Keratinocyte (primary cell): ENCODE data around the gene MRTO4. TPM values are rescaled to one million over a fixed set of nuclear protein-coding genes. Genes with fewer than 3 reads are reported as not detected.

Experiments used
- DNase-seq: peaks from one replicate; pipeline ENCODE4 v3.0.0-alpha.2; 2011; ENCODE audit warnings: low read depth, missing footprints, low spot score
- FAIRE-seq: peaks from 2 replicates; lab custom pipeline; 2011; peaks lifted over from hg19 to GRCh38; lab: Jason Lieb, UNC
- H2AFZ ChIP-seq: 2 replicates; pipeline ENCODE4 v1.6.0; 2012; ENCODE audit warnings: low read length, control low read depth, inconsistent platforms; ENCODE audit not compliant: control insufficient read depth
- H3K27ac ChIP-seq: 2 replicates; pipeline ENCODE4 v1.5.1; 2011; ENCODE audit warnings: low read length; ENCODE audit not compliant: control insufficient read depth, insufficient read depth
- H3K27me3 ChIP-seq: 3 replicates; pipeline ENCODE4 v1.6.0; 2011; ENCODE audit warnings: low read length; ENCODE audit not compliant: control insufficient read depth, insufficient read depth; ENCODE audit errors: extremely low read depth
- H3K36me3 ChIP-seq, 2 experiments: 2 replicates in 1 of 2; 3 replicates in 1 of 2; pipeline ENCODE4 v1.5.1; 2011; ENCODE audit warnings: low read length in 2 of 2, mild to moderate bottlenecking in 1 of 2; ENCODE audit not compliant: control insufficient read depth in 2 of 2, insufficient read depth in 2 of 2; ENCODE audit errors: extremely low read depth in 1 of 2
- H3K4me1 ChIP-seq: 3 replicates; pipeline ENCODE4 v1.5.1; 2011; ENCODE audit warnings: low read length; ENCODE audit not compliant: control insufficient read depth, insufficient read depth; ENCODE audit errors: extremely low read depth
- H3K4me2 ChIP-seq: 3 replicates; pipeline ENCODE4 v1.6.0; 2011; ENCODE audit warnings: low read depth, low read length; ENCODE audit not compliant: control insufficient read depth, insufficient read depth; ENCODE audit errors: extremely low read depth
- H3K4me3 ChIP-seq, 3 experiments: fragments of 200-600 bp in 1 of 3; sonication (generic) in 1 of 3; 2 replicates in 2 of 3; 3 replicates in 1 of 3; pipeline ENCODE4 v1.5.1; 2011 to 2016; ENCODE audit warnings: low read length in 3 of 3, mild to moderate bottlenecking in 3 of 3, control low read depth in 2 of 3, inconsistent platforms in 1 of 3, low read depth in 1 of 3, mixed read lengths in 1 of 3, mixed run types in 1 of 3, moderate library complexity in 1 of 3; ENCODE audit not compliant: control insufficient read depth in 2 of 3, insufficient read depth in 2 of 3; ENCODE audit errors: extremely low read depth in 1 of 3
- H3K79me2 ChIP-seq: 2 replicates; pipeline ENCODE4 v1.6.0; 2012; ENCODE audit warnings: low read length; ENCODE audit not compliant: control insufficient read depth, insufficient read depth
- H3K9ac ChIP-seq: 3 replicates; pipeline ENCODE4 v1.6.0; 2011; ENCODE audit warnings: low read length; ENCODE audit not compliant: control insufficient read depth, insufficient read depth; ENCODE audit errors: extremely low read depth
- H3K9me1 ChIP-seq: 3 replicates; pipeline ENCODE4 v1.6.0; 2011; ENCODE audit warnings: low read length; ENCODE audit not compliant: control insufficient read depth, insufficient read depth; ENCODE audit errors: extremely low read depth
- H3K9me3 ChIP-seq: 2 replicates; pipeline ENCODE4 v1.5.1; 2012; ENCODE audit warnings: low read depth, low read length; ENCODE audit not compliant: control insufficient read depth
- H4K20me1 ChIP-seq: 3 replicates; pipeline ENCODE4 v1.6.0; 2011; ENCODE audit warnings: low read length; ENCODE audit not compliant: control insufficient read depth, insufficient read depth; ENCODE audit errors: extremely low read depth
- CTCF ChIP-seq, 3 experiments: IDR thresholded peaks in 1 of 3; conservative IDR thresholded peaks in 1 of 3; optimal IDR thresholded peaks in 1 of 3; 2 replicates in 2 of 3; 3 replicates in 1 of 3; pipeline versions ENCODE3 to v1.5.1; 2011; ENCODE audit warnings: low read length in 3 of 3, mild to moderate bottlenecking in 3 of 3, moderate library complexity in 2 of 3, control low read depth in 1 of 3, inconsistent platforms in 1 of 3; ENCODE audit not compliant: insufficient read depth in 2 of 3; ENCODE audit errors: extremely low read depth in 1 of 3
- EZH2 ChIP-seq: IDR thresholded peaks from one replicate; pipeline ENCODE4 v1.6.1; 2012; ENCODE audit warnings: inconsistent platforms, mild to moderate bottlenecking, low read length, moderate library complexity
- dilution Hi-C: fragments of 300-500 bp; cut with MboI; formaldehyde crosslinking; loops from one replicate; pipeline ENCODE4 v1.7.0; 2020; ENCODE audit warnings: low sequenced_read_pairs; ENCODE audit not compliant: extremely low pct_ligation_motif_present
- polyA plus RNA-seq, 5 experiments: library from polyadenylated mRNA; depleted of rRNA in 3 of 5; stranded (reverse) in 3 of 5; stranded (forward) in 1 of 5; unstranded in 1 of 5; fragments of >200 nt; gene quantifications; 1 replicate in 1 of 5; 2 replicates in 3 of 5; 3 replicates in 1 of 5; pipeline versions ENCODE4 v1.2.1 to v1.2.3, GENCODE V29; 2011 to 2012; ENCODE audit warnings: missing spikeins in 2 of 5, low read depth in 1 of 5, low replicate concordance in 1 of 5

MRTO4 gene
- polyA plus RNA-seq, 1 donor (not counting 4 experiments of a cell fraction or from before 2014, with no cell fraction given) = 50.2 TPM

- Histone ChIP-seq H3K9ac (peak overlapping the region; percentile 97), H3K9me3 (no peaks in the 10 kb centered on the region), H3K27me3 (no peaks in the 10 kb centered on the region), H3K36me3 (peaks cover 0 to 13% of the 10 kb centered on the region in 2 experiments), H3K9me1 (no peaks in the 10 kb centered on the region), H3K79me2 (peaks cover 77% of the 10 kb centered on the region), H3K4me3 (peak overlapping the region; percentile 81 to 100 (median 98)), H3K4me1 (peaks cover 23% of the 10 kb centered on the region), H3K27ac (peak overlapping the region; percentile 97), H2AFZ (peak overlapping the region; percentile 94), H3K4me2 (peak overlapping the region; percentile 97), H4K20me1 (peaks cover 4% of the 10 kb centered on the region)
- FAIRE-seq (peak; percentile 29), DNase-seq (no peak)
- dilution Hi-C loops = no loop called here
- no peak for TF ChIP-seq CTCF (optimal IDR thresholded peaks at IDR 0.05 in 1 of 3, IDR thresholded peaks at IDR 0.05 in 1 of 3, conservative IDR thresholded peaks at IDR 0.05 in 1 of 3; ENCODE audit: extremely low read depth in 1 of 3, insufficient read depth in 2 of 3, low read length in 3 of 3)
- no peak for TF ChIP-seq EZH2
Measured at GRCh38 chr1:19210772-19211549, 40.6 kb upstream of the MRTO4 start.

- Histone ChIP-seq H3K4me3 (no peak overlapping the region), H3K27me3 (no peaks in the 10 kb centered on the region), H3K9me1 (no peaks in the 10 kb centered on the region), H4K20me1 (peaks cover under 1% of the 10 kb centered on the region), H3K9me3 (no peaks in the 10 kb centered on the region), H3K27ac (no peak overlapping the region), H3K36me3 (peaks cover 0 to 19% of the 10 kb centered on the region in 2 experiments), H3K79me2 (peaks cover 65% of the 10 kb centered on the region), H3K4me2 (peak overlapping the region; percentile 48), H3K4me1 (peaks cover 23% of the 10 kb centered on the region), H3K9ac (no peak overlapping the region), H2AFZ (no peak overlapping the region)
- FAIRE-seq = no peak
- TF ChIP-seq EZH2 (no peak), CTCF (optimal IDR thresholded peaks at IDR 0.05 in 1 of 3, IDR thresholded peaks at IDR 0.05 in 1 of 3, conservative IDR thresholded peaks at IDR 0.05 in 1 of 3; ENCODE audit: extremely low read depth in 1 of 3, insufficient read depth in 2 of 3, low read length in 3 of 3) (no peak)
- no peak for DNase-seq
- dilution Hi-C loops = no loop called here
Measured at GRCh38 chr1:19212167-19212566, 39.4 kb upstream of the MRTO4 start.
